GM12801 (cell line): Measurements from ENCODE around the gene TLX3.

Experiments
- TF ChIP-seq, protein P1 (sequence below): IDR thresholded peaks from one replicate; pipeline ENCODE4 v1.5.1; 2011; ENCODE audit warnings: control low read depth; ENCODE audit not compliant: insufficient read length; ENCODE audit errors: extremely low read depth

TLX3 gene

DNA sequence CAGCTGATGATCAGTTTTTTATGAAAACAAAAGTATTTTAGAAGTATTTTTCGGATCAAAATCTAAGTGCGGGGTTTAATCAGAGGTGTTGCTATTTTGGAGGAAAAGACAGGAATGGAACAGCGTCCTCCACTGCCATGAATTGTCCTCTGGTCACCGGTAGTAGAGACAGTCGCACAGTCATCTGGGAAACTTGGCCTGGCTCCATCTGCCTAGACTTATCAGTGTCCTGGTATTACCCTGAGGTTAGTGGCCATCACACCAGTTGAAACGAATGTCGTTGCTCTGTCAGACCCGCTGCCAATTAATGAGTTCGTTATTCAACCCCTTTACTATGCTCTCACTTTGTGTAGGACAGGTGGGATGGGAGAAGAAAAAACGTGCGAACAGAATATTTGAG lies 8.2 kb downstream of the TLX3 start:
- TF ChIP-seq, protein P1, sequence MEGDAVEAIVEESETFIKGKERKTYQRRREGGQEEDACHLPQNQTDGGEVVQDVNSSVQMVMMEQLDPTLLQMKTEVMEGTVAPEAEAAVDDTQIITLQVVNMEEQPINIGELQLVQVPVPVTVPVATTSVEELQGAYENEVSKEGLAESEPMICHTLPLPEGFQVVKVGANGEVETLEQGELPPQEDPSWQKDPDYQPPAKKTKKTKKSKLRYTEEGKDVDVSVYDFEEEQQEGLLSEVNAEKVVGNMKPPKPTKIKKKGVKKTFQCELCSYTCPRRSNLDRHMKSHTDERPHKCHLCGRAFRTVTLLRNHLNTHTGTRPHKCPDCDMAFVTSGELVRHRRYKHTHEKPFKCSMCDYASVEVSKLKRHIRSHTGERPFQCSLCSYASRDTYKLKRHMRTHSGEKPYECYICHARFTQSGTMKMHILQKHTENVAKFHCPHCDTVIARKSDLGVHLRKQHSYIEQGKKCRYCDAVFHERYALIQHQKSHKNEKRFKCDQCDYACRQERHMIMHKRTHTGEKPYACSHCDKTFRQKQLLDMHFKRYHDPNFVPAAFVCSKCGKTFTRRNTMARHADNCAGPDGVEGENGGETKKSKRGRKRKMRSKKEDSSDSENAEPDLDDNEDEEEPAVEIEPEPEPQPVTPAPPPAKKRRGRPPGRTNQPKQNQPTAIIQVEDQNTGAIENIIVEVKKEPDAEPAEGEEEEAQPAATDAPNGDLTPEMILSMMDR, result no peak

DNA sequence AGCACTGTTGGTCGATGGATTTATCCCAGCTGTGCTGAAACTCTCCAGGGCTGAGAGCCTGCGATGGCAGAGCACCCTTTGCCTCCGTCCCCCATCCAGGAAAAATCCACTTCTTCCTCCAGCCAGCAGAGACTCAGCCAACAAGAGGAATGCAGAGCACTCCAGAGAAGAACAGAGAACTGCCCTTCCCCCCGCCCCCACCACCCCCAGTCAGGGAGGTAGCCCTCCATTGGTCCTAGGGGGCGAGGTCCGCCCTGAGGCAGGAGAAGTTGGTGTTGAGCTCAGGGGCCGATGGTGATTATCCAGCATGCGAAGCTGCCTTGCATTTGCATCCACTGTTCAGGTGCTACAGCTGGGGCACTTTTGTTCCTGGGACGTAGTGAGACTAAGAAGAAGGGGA lies 9.0 kb downstream of the TLX3 start:
- TF ChIP-seq, protein P1, result no peak

DNA sequence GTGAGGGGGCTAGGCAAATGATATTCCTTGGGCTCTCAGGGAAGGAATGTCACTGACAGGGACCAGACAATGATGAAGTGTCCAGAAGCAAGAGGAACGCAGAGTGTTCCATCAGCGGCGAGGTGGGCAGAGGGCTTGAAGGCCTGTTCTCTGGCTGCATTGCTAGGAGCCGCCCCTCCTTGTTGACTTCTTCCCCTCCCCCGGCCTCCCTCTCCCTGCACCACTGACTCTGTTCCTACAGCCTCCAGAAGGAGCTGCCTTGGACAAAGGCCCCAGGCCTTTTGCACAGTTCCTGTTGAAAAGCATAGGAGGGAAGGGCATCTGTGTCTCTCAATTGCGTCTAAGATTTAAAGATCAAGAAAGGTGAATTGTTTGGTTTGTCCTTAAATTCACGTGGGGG lies 12.4 kb downstream of the TLX3 start:
- TF ChIP-seq, protein P1, result no peak

DNA sequence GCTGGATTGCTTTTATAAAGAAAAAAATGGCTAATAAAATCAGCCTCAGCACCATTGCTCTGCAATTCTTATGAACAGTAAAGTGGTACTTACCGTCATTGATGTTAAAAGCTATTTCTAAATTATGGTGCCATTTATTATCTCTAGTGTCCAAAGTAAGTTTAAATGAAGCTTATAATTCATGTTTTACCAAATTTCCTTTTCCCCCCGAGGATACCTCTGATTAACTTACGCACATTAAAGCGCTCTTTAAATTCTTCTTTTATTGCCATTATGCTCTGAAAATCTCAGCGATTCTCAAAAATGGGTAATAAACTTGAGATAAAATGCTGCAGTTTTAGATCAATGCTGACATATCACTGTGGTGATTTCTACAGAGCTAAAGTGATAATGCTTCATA lies 13.5 kb downstream of the TLX3 start:
- TF ChIP-seq, protein P1, result no peak

DNA sequence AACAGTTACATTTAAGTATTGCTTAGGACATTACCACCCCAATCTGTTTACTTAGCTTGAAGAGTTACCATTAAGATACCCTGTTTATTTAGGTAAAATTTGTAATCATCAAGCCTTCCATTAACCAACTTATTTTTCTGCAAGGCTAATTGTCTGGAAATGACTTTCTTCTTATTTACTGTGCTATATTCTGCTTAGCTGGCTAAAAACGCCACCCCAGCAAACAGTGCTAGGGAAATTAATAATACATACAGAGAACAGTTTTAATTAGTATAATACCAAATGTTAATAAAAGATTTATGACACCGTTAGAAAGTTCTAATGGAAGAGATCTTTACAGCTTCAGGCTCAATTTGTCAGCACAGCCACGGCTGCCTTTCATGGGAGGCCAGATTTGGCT lies 14.0 kb downstream of the TLX3 start:
- TF ChIP-seq, protein P1, result no peak

DNA sequence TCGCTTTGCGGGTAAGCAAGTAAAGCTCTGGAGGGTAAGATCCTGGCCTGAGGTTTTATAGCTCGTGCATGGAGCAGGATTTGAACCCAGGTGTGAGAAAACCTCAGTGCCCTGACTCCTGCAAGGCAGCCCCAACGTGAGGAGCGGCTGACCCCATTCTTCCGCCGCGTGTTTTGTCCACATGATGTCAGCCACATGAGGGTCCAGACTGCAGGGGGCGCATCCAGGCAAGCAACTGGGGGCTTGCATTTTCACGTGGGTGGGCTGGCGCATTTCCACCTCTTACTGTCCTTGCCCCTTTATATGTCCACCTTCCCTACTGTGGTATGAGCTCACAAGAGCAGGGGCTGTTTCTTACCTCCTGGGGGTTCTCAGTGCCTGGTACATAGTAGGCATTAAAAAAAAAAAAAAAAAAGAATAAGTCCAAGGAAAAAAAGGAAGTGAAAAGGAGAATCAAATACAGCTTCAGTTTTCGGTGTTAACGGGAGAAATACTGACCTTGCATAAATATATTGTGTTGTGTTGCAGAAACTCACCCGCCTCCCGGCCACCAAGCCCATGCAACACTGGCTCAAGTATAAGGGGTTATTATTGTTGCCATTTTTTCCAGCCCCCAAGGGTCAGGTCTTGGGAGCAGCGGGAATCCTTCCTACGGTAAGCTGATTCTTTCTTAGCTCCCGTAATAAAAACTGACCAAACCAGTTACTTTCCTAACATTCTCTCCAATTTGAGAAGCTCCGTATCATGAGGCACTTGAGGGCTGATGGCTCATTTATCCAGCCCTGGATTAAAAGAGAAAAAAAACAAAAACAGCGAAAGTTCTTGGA lies 15.0 kb downstream of the TLX3 start:
- TF ChIP-seq, protein P1, result no peak

DNA sequence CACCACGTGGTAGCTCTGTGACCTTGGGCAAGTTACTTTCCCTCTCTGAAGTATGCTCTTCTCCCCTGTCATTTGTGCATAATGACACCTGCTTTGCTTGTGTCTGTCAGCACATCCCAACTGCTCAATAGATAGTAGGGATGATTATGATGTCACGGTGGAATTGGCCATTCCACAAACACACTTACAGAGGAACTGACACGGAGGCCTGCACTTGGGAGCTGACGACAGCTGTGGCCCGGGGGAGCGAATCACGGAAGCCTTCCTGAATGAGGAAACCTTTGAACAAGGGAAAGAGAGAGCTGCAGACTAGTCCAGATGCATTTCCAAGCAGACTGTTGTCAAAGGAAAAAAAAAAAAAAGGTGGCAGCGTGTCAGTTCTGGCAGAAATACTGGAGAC lies 21.0 kb downstream of the TLX3 start:
- TF ChIP-seq, protein P1, result no peak
